Iris pigment epithelial cell (primary cell): ENCODE results near the gene NELFE.
"Not testable (repeated sequence)": the region's sequence is repeated elsewhere in the genome, so short reads cannot be mapped to it uniquely, and the experiment has no call there.

Source experiments
- DNase-seq: peaks from one replicate; pipeline ENCODE4 v3.0.0-alpha.2; 2011; ENCODE audit warnings: low read depth

The NELFE gene, protein sequence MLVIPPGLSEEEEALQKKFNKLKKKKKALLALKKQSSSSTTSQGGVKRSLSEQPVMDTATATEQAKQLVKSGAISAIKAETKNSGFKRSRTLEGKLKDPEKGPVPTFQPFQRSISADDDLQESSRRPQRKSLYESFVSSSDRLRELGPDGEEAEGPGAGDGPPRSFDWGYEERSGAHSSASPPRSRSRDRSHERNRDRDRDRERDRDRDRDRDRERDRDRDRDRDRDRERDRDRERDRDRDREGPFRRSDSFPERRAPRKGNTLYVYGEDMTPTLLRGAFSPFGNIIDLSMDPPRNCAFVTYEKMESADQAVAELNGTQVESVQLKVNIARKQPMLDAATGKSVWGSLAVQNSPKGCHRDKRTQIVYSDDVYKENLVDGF

DNA sequence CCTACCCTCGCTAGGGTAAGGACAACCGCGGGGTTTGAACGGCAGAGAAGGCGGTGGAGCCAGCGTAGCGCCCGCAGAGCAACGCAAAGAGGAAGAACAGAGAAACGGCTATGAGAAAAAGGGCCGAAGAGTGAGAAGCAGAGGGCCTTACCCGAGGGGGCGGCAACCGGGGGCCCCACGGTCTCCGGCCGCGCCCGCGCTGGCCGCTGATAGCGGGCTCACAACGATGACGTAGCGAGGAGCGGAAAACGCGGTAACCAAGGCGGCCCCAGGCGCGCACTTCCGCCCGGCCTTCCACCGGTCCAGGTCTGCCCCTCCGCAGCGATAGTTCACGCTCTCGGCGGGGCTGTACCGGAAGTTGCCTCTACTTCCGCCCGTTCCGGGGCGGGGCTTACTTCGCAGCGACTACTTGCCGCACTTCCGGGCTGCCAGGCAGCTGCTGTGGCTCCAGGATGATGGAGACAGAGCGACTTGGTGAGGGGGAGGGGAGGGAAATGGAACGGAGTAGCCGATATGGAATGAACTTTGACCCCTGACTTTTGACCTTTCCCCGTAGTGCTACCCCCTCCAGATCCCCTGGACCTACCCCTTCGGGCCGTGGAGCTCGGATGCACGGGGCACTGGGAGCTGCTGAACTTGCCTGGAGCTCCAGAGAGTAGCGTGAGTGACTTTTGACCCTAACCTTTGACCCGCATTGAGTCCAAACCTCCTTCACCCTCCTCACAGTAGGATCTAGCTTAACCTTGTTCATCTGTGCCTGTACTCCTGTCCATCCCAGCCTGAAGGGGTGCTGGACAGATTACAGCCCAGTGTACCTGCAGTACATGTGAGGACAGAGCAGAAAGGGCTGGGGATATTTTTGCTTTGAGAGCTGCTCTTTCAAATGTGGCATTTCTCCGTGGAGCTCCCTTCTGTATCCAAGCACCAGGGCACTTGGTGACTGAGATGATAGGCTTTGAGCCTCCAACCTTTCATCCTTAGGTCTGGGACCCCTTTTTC, at the start of gene NELFE, which contains the start of gene SKIC2:
NELFE (minus strand) TSS at position 231 of the 999 bp plus-strand sequence. CDS start 525 bp downstream, outside the sequence.
SKIC2 (plus strand) TSS at position 435 of the 999 bp plus-strand sequence; CDS start at position 453, 18 bp downstream.
- DNase-seq, result peak; percentile 99

DNA sequence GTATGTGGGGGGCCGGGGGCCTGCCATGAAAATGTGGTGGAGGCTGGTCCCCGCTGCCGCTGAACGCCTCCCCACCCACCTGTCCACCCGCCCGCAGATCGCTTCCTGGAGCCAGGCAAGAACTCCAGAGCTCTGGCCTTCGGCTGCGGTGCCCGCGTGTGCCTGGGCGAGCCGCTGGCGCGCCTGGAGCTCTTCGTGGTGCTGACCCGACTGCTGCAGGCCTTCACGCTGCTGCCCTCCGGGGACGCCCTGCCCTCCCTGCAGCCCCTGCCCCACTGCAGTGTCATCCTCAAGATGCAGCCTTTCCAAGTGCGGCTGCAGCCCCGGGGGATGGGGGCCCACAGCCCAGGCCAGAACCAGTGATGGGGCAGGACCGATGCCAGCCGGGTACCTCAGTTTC, 49.3 kb upstream of the NELFE start:
- DNase-seq, result not testable (repeated sequence)

DNA sequence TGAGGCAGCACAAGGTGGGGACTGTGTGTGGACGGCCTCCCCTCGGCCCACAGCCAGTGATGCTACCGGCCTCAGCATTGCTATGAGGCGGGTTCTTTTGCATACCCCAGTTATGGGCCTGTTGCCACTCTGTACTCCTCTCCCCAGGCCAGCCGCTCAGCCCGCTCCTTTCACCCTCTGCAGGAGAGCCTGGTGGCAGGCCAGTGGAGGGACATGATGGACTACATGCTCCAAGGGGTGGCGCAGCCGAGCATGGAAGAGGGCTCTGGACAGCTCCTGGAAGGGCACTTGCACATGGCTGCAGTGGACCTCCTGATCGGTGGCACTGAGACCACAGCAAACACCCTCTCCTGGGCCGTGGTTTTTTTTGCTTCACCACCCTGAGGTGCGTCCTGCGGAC, 48.3 kb upstream of the NELFE start:
- DNase-seq, result not testable (repeated sequence)

DNA sequence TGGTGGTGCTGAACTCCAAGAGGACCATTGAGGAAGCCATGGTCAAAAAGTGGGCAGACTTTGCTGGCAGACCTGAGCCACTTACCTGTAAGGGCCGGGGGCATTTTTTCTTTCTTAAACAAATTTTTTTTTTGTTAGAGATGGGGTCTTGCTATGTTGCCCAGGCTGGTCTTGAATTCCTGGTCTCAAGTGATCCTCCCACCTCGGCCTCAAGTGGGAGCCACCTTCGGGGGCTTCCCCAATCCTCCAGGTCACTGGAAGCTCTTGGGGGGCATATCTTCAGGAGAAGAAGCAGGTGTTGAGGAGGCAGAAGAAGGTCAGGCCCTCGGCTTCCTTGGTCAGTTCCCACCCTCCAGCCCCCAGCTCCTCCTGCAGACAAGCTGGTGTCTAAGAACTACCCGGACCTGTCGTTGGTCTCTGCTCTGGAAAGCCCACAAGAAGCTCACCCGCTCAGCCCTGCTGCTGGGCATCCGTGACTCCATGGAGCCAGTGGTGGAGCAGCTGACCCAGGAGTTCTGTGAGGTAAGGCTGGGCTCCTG, 47.3 kb upstream of the NELFE start:
- not testable (repeated sequence) for DNase-seq

DNA sequence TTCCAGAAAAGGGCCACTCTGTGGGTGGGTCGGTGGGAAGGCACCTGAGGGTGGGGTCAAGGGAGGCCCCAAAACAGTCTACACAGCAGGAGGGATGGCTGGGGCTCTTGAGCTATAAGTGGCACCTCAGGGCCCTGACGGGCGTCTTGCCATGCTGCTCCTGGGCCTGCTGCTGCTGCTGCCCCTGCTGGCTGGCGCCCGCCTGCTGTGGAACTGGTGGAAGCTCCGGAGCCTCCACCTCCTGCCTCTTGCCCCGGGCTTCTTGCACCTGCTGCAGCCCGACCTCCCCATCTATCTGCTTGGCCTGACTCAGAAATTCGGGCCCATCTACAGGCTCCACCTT, 46.7 kb upstream of the NELFE start:
- not testable (repeated sequence) for DNase-seq

DNA sequence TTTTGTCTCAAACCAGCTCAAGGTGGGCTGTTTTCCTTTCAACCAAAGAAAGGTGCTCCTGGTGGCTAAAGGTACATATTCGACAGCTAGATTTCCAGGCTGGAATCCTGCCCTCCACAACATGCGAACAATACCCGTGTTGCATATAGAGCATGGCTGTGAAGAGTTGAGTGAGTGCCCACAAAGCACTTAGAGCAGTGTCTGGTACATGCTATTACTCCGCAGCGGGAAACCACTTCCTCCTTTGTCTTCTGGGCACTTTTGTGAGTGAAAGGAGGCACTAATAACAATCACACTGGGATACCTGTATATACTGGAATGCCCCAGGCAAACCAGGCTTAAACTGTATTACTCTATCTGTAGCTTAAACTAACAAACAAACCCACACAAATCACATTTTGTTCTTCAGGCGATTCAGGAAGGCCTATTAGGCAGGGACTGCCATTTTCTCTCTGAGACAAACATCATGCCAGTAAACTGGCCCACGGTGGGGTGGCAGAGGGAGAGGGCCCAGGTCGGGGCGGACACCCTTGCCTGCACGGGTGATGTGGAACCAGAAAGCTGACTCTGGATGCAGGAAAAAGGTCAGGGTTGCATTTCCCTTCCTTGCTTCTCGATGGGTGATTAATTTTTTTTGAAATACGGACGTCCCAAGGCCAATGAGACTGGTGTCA, 46.2 kb upstream of the NELFE start:
- DNase-seq, result not testable (repeated sequence)

DNA sequence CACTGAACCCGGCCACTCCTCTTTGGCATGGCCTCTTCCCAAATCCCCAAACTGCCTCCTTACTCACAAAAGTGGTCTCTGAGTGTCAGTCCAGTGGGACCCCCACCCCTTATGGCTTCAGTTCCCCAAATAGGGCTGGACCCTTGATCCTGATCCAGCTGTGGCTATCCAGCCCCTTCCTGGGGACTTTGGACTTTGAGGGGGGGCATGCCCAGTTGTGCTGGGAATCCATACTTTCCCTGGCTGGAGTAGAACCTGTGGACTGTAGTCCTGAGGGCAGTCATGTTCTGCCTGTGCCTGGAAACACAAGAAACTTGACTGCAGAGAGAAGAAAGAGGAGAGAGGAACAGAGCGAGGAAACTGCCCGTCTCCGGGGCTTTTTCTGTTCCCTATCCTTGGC, 45.6 kb upstream of the NELFE start:
- DNase-seq, result not testable (repeated sequence)

DNA sequence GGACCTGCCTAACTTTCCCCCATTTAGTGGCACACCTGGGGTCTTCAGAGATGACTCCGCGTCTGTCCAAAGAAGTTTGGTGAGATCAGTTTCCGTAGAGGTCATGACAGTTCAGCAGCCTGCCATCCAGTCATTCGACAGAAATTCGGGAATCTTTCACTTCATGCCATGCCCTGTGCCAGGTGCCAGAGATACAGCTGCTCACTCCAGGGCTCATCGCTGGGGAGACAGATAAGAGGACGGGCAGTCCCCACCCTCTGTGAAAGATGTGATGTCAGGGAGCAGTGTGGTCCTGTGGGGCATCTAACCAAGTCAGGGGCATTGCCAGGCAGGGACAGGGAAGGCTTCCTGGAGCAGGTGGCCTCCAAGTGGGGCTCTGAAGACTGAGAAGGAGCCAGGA, 44.5 kb upstream of the NELFE start:
- DNase-seq, result not testable (repeated sequence)

DNA sequence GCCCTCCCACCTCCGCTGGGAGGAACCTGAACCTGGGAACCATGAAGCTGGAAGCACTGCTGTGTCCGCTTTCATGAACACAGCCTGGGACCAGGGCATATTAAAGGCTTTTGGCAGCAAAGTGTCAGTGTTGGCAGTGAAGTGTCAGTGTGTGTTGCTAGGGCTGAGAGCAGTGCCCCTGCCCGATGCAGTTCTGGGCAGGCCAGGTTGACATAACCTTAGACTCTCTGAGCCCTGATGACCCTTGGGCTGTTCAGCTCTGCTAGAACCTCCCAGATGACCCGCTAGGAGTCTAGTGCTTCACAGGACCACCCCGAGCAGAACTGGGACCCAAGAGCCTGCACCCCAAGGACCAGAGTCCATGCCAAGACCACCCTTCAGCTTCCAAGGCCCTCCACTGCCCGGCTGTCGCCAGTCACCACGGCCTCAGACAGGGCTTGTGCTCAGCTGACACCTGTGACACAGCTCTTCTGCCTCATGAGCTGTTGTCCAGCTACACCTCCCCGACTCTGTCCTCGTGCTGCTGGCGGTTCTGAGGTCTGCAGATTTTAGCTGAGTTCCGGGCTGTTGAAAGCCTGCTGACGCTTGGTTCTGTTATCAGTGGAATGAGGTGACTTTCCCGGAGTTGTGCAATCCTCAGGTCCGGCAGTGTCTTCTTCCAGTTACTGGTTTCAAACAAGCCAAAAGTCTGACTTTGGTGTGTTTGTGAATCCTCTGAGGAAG, 43.9 kb upstream of the NELFE start:
- not testable (repeated sequence) for DNase-seq

DNA sequence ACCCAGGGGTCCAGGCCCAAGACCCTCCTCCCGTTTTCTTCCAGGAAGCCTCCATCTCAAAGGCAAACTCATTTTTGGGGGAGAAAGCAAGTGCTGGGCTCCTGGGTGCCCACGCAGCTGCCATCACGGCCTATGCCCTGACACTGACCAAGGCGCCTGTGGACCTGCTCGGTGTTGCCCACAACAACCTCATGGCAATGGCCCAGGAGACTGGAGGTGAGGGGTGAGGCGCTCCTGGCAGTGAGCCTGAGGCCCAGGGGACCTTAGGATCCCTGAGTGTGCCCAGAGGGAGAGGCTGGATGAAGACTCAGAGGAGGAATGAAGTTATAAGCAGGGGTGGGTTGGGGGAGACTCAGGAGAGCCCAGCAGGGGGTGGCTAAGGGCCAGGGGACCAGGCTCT, 37.6 kb upstream of the NELFE start:
- DNase-seq, result not testable (repeated sequence)

DNA sequence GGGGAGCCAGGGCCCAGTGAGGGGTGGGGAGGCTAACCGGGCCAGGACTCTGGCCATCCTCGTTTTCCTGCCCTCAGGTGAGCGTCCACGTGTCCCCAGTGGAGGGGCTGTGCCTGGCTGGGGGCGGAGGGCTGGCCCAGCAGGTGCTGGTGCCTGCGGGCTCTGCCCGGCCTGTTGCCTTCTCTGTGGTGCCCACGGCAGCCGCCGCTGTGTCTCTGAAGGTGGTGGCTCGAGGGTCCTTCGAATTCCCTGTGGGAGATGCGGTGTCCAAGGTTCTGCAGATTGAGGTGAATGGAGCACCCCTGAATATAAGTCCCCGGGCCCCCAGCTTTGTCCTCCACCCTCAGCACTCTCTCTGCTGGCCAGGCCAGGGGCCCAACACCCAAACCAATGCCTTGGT, 35.6 kb upstream of the NELFE start:
- not testable (repeated sequence) for DNase-seq

DNA sequence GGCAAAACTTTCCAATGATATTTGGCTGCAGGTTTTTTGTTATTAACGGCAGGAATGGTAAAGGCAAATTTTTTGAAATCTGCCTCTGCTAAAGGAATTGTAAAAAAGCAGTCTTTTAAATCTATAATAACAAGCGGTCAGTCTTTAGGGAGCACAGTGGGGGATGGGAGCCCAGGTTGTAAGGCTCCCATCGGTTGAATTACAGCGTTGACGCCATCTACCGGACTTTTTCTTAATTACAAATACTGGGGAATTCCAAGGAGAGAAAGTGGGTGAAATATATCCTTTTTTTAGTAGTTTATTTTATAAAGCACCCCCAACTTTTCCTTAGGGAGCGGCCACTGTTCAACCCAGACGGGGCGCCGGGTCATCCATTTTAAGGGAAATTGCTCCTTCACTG, 30.6 kb upstream of the NELFE start:
- not testable (repeated sequence) for DNase-seq

DNA sequence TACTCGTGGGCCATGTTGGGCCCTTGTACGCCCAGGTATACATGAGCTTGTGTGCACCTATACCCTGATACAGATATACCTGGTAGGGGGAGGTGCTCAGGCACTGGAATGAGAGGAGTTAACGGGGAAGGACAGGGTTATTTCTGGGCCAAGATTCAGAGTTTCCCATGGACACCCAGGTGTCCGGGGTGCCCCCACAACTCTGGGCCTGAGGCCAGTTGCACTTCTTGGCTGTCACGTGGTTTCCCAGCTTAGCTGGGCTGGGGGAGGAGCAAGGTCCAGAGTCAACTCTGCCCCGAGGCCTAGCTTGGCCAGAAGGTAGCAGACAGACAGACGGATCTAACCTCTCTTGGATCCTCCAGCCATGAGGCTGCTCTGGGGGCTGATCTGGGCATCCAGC, 23.0 kb upstream of the NELFE start, which contains the start of gene C4A:
C4A (plus strand) TSS at position 314 of the 400 bp plus-strand sequence; CDS start at position 365, 51 bp downstream.
- DNase-seq, result not testable (repeated sequence)

DNA sequence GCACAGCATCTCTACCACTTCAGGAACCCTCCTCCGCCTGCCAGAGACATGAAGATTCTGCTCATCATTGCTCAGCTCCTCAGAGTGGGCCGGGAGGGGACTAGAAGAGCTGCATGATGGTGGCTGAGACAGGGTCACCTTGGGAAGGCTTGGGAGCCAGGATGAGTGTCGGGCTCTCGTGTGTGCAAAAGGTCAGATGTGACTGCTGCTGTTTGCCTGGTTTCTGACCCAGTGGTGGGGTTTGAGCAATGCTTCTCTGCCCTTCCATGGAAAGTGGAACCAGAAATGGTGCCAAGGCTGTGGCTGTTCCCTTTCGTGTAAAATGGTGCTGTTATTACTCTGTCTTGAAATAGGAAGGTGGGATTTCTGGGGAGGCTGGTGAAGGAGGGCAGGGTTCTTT, 22.2 kb upstream of the NELFE start:
- DNase-seq, result not testable (repeated sequence)

DNA sequence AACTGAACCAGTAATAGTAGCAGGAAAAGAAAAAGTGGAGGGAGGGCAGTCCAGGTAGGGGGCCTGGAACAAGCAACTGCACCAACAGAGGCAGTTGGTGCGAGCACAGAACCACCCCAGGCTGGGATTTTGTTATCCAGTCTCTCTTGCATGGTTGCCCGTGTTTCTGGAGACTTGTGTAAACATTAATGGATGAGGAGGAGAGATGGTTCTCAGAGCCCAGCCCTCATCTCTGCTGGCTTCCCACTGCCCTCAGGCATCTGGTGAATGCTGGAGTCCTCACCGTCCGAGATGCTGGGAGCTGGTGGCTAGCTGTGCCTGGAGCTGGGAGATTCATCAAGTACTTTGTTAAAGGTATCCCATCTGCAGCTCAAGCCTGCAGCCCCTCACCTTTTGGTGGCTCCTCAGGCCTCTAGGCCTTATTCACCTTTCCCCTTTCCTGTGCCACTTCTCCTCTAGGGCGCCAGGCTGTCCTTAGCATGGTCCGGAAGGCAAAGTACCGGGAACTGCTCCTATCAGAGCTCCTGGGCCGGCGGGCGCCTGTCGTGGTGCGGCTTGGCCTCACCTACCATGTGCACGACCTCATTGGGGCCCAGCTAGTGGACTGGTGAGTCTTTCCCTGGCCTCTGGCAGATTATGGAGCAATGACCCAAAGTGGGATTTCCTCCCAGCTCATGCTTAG, 21.6 kb upstream of the NELFE start:
- DNase-seq, result not testable (repeated sequence)

DNA sequence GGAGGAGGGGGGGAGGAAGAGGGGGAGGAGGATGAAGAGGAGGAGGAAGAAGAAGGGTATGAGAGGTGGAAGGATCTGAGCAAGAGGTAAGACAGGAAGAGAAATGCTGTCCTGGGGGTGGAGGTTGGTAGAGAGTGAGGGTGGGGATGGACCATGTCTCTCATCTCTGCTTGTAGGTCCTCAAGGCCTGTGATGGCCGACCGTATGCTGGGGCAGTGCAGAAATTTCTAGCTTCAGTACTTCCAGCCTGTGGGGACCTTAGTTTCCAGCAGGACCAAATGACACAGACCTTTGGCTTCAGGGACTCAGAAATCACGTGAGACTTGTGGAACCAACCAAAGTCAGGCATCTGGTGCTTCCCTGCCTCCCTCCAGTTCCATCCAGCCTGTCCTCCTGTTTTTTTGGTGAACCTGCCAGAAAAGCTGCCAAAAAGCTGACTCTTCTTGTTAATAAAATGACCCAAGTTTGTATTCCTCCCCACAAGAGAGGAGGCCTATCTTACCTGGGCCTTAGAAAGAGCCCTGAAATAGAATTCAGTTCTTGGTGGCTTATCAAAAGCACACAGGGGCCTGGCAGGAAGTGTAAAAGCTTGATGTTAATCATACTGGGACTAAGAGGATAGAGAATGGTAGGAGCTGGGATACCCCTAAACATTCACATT, 20.6 kb upstream of the NELFE start:
- no peak for DNase-seq

DNA sequence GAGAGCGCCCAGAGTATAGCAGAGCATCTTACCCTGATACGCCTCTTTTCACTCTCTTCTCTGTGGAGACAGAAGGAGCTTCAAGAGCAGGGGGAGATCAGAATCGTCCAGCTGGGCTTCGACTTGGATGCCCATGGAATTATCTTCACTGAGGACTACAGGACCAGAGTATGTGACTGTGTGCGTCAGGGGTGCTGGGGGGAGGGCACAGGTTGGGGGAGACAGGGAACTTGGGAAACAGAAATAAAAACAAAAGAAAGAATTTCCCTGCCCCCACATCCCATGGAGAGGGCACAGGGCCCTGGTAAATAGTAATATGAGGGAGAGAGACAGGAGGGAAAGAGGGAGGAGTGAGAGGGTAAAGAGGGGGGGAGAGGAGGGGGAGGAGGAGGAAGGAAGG, 20.1 kb upstream of the NELFE start:
- DNase-seq, result no peak

DNA sequence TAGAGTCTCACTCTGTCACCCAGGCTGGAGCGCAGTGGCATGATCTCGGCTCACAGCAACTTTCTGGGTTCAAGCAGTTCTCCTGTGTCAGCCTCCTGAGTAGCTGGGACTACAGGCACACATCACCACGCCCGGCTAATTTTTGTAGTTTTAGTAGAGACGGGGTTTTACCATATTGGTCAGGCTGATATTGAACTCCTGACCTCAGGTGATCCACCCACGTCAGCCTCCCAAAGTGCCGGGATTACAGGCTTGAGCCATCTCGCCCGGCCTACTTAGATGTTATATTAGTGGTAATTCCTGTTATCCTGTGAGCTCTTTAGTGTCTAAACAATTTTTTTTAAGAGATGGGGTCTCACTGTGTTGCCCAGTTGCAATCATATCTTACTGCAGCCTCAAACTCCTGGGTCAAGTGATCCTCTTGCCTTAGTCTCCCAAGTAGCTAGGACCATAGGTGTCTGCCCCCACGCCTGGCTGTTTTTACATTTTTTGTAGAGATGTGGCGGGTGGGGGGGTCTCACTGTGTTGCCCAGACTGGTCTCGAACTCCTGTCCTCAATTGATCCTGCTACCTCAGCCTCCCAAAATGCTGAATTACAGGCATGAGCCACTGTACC, 19.2 kb upstream of the NELFE start:
- no peak for DNase-seq

DNA sequence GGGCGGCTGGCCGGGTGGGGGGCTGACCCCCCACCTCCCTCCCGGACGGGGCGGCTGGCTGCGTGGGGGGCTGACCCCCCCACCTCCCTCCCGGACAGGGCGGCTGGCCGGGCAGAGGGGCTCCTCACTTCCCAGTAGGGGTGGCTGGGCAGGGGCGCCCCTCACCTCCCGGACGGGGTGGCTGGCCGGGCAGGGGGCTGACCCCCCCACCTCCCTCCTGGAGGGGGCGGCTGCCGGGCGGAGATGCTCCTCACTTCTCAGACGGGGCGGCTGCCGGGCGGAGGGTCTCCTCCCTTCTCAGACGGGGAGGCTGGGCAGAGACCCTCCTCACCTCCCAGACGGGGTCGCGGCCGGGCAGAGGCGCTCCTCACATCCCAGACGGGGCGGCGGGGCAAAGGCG, 17.3 kb upstream of the NELFE start:
- not testable (repeated sequence) for DNase-seq
